Activated T-helper 2 cell treated with anti-CD3 and anti-CD28 coated beads, Interferon-gamma antibody, Interleukin-2, Interleukin-4, amounts not matched to agents 10 μg/mL and 5 μg/mL and 100 μg/mL, durations not matched to agents 14 hours and 24 hours and 36 hours (primary cell): ENCODE measurements around the gene KLRK1. TPM values are rescaled to one million over a fixed set of nuclear protein-coding genes. Genes with fewer than 3 reads are reported as not detected.
"Not testable (repeated sequence)": the region's sequence is repeated elsewhere in the genome, so short reads cannot be mapped to it uniquely, and the experiment has no call there.

ENCODE experiments used
- DNase-seq: peaks from one replicate; pipeline ENCODE4 v3.0.0; 2021; ENCODE audit warnings: low spot score
- H3K27ac Mint-ChIP-seq: one replicate; pipeline ENCODE4 v1.8.0; 2021; ENCODE audit warnings: mixed read lengths
- H3K27me3 Mint-ChIP-seq: one replicate; pipeline ENCODE4 v1.8.0; 2021; ENCODE audit warnings: low read depth, mixed read lengths
- H3K36me3 Mint-ChIP-seq: one replicate; pipeline ENCODE4 v1.8.0; 2021; ENCODE audit warnings: low read depth, mixed read lengths
- H3K4me1 Mint-ChIP-seq: one replicate; pipeline ENCODE4 v1.8.0; 2021; ENCODE audit warnings: low read depth, mixed read lengths
- H3K4me3 Mint-ChIP-seq: one replicate; pipeline ENCODE4 v1.8.0; 2021; ENCODE audit warnings: low read depth, mild to moderate bottlenecking, moderate library complexity, mixed read lengths
- H3K9me3 Mint-ChIP-seq: one replicate; pipeline ENCODE4 v1.8.0; 2021; ENCODE audit warnings: mixed read lengths
- intact Hi-C: fragments of 100-400 bp; cut with micrococcal nuclease; formaldehyde crosslinking; loops from one replicate; pipeline ENCODE4 v1.15.1; 2023
- total RNA-seq: library from RNA; stranded (reverse); gene quantifications from 2 replicates; pipeline ENCODE4 v1.2.3, GENCODE V29; 2022

Gene KLRK1
- total RNA-seq = 0.69 and 0.75 TPM in 2 replicates

DNA sequence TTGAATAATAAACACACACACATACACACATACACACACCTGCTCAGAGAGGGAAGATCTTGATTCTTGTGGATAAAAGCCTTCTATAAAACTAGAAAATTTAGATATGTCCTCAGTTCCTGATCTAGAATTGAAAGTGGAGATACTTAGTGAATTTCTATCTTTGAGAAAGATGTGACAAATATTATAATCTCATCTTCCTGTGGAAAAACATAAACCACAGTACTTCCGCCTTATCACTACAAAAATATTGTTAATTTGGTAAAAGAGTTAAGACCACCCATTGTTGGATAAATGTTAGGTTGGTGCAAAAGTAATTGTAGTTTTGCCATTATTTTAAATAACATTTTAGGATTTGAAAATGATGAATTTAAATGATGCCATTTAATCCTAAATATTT, at the start of gene KLRK1:
KLRK1 (minus strand) TSS at position 138 of the 400 bp plus-strand sequence. CDS start 1,231 bp downstream, outside the sequence.
- no peak for DNase-seq
- intact Hi-C loops = no loop called here
- Mint-ChIP-seq H3K4me3 (no peak within 1 kb of the TSS), H3K27me3 (peaks cover 31% of the 10 kb centered on the region), H3K27ac (no peak within 1 kb of the TSS), H3K4me1 (peaks cover 4% of the 10 kb centered on the region), H3K36me3 (no peaks in the 10 kb centered on the region), H3K9me3 (no peaks in the 10 kb centered on the region)

DNA sequence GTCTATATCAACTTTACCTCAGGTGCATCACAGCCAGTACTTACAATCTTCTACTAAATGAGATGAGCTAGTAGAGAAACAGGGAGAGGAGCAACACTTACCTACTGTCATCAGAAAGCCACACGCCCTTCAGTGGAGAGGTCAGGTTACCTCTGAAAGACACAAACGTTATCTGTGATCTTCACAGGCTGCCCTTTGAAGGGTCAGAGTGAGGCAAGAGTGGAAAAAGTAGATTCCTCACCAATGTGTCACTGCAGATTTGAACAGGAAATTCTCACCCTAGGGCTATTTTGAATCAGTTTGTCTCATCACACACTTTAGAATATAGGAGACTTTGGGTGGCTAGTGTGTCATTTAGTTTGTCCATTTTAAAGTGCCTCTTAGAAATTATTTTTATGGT, 47.8 kb upstream of the KLRK1 start:
- H3K27ac Mint-ChIP-seq, DNase-seq, H3K4me3 Mint-ChIP-seq, H3K9me3 Mint-ChIP-seq, intact Hi-C loops, H3K4me1 Mint-ChIP-seq, H3K36me3 Mint-ChIP-seq, H3K27me3 Mint-ChIP-seq: not testable (repeated sequence)

DNA sequence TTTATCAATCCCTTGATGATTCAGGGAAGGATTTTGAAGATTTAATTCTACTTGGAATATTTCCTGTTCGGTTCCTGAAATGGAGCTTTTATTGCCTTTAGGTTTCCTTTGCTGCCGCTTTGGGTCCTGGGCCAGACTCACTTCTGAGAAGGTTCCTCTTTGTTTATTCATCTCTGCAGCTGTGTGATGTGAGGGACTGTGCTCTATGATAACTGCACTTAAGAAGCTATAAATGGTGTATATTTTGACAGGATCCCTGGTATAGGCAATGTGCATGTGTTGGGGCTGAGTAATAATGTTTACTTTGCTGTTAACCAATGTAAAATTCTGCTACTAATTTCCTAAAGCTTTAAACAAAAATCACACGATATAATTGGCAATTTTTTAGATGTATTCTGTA, 46.0 kb upstream of the KLRK1 start, which contains the start of gene KLRC2:
KLRC2 (minus strand) TSS at position 195 of the 400 bp plus-strand sequence; CDS start at position 171, 24 bp downstream.
- H3K27ac Mint-ChIP-seq, H3K9me3 Mint-ChIP-seq, intact Hi-C loops, H3K36me3 Mint-ChIP-seq, H3K4me1 Mint-ChIP-seq, H3K27me3 Mint-ChIP-seq, H3K4me3 Mint-ChIP-seq, DNase-seq: not testable (repeated sequence)

GRCh38 chr12:10430623-10431022, 40.8 kb upstream of the KLRK1 start:
- intact Hi-C loops, H3K27me3 Mint-ChIP-seq, H3K4me3 Mint-ChIP-seq, H3K27ac Mint-ChIP-seq, H3K9me3 Mint-ChIP-seq, DNase-seq, H3K4me1 Mint-ChIP-seq, H3K36me3 Mint-ChIP-seq: not testable (repeated sequence)

DNA sequence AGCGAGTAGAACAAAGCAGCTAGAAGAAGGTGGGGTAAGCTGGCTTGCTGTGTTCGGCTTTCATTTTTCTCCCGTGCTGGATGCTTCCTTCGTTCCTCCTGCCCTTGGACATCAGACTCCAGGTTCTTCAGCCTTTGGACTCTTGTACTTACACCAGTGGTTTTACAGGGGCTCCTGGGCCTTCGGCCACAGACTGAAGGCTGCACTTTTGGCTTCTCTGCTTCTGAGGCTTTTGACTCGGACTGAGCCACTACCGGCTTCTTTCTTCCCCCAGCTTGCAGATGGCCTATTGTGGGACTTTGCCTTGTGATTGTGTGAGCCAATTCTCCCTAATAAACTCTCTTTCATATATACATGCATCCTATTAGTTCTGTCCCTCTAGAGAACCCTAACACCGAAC, 36.1 kb upstream of the KLRK1 start:
- intact Hi-C loops, H3K36me3 Mint-ChIP-seq, H3K4me1 Mint-ChIP-seq, H3K9me3 Mint-ChIP-seq, H3K27me3 Mint-ChIP-seq, H3K27ac Mint-ChIP-seq, DNase-seq, H3K4me3 Mint-ChIP-seq: not testable (repeated sequence)

GRCh38 chr12:10424260-10424899, 34.5 kb upstream of the KLRK1 start:
- H3K36me3 Mint-ChIP-seq, intact Hi-C loops, H3K27me3 Mint-ChIP-seq, H3K27ac Mint-ChIP-seq, DNase-seq, H3K4me3 Mint-ChIP-seq, H3K4me1 Mint-ChIP-seq, H3K9me3 Mint-ChIP-seq: not testable (repeated sequence)

GRCh38 chr12:10422159-10422558, 32.3 kb upstream of the KLRK1 start:
- H3K36me3 Mint-ChIP-seq, DNase-seq, H3K27me3 Mint-ChIP-seq, H3K27ac Mint-ChIP-seq, H3K9me3 Mint-ChIP-seq, H3K4me3 Mint-ChIP-seq, H3K4me1 Mint-ChIP-seq, intact Hi-C loops: not testable (repeated sequence)

DNA sequence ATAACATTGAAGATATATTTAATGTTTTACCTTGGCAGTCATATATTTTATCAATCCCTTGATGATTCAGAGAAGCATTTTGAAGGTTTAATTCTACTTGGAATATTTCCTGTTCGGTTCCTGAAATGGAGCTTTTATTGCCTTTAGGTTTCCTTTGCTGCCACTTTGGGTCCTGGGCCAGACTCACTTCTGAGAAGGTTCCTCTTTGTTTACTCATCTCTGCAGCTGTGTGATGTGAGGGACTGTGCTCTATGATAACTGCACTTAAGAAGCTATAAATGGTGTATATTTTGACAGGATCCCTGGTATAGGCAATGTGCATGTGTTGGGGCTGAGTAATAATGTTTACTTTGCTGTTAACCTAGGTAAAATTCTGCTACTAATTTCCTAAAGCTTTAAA, 30.5 kb upstream of the KLRK1 start, which contains the start of gene KLRC3:
KLRC3 (minus strand) TSS at position 262 of the 400 bp plus-strand sequence; CDS start at position 217, 45 bp downstream.
- H3K4me1 Mint-ChIP-seq, intact Hi-C loops, H3K36me3 Mint-ChIP-seq, H3K27me3 Mint-ChIP-seq, DNase-seq, H3K9me3 Mint-ChIP-seq, H3K27ac Mint-ChIP-seq, H3K4me3 Mint-ChIP-seq: not testable (repeated sequence)

GRCh38 chr12:10409392-10409791, 19.6 kb upstream of the KLRK1 start, which contains the start of gene KLRC4:
TSS of gene KLRC4 (minus strand) at chr12:10409757. CDS start at chr12:10409575, 182 bp downstream.
- peaks cover 16% of the 10 kb centered on the region for H3K27me3 Mint-ChIP-seq
- H3K9me3 Mint-ChIP-seq = no peaks in the 10 kb centered on the region
- DNase-seq = no peak
- no peaks in the 10 kb centered on the region for H3K4me1 Mint-ChIP-seq
- no peaks in the 10 kb centered on the region for H3K36me3 Mint-ChIP-seq
- intact Hi-C loops = no loop called here
- no peak within 1 kb of the TSS for H3K4me3 Mint-ChIP-seq
- H3K27ac Mint-ChIP-seq = no peak within 1 kb of the TSS

DNA sequence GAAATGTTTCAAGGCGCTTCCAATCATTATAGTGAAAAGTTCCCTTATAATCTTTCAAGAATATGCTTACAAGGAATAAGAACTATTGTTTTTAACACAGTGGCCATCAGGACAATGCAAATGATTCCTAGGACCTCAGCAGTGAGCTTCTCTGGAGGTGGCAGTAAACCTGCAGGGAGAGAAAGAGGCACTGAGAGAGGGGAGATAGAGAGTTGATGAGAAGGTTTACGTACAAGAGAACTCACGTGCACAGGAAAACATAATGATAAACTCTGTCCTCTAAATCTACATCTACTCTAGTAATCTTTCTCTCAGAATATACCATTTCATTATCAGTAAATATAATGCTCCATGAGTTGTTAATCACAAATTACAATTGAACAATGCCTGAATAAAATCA, 19.0 kb upstream of the KLRK1 start:
- no peak for DNase-seq
- intact Hi-C loops = no loop called here
- Mint-ChIP-seq H3K36me3 (no peaks in the 10 kb centered on the region), H3K9me3 (no peaks in the 10 kb centered on the region), H3K27ac (no peak overlapping the region), H3K4me3 (no peak overlapping the region), H3K27me3 (peaks cover 16% of the 10 kb centered on the region), H3K4me1 (no peaks in the 10 kb centered on the region)

DNA sequence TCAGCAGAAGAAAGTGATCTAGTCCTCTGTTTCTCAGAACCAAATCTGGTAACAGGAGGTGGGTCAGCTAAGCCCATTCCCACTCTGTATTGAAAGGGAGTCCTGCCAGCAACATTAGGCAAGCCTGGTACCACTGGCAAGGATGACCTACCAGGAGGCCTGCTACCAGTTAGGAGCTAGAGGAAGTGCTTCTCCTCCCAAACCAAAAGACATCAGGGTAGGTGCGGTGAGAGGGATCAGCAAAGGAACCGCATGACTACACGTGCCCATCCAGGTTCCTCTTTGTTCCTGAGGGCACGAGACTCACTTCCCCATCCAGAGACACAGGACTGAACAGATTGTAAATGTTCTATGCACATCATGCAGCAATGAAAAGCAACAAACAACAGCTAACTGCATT, 16.9 kb upstream of the KLRK1 start:
- no peaks in the 10 kb centered on the region for H3K9me3 Mint-ChIP-seq
- H3K4me3 Mint-ChIP-seq = no peak overlapping the region
- no peak for DNase-seq
- H3K27me3 Mint-ChIP-seq = peaks cover 21% of the 10 kb centered on the region
- no peaks in the 10 kb centered on the region for H3K4me1 Mint-ChIP-seq
- H3K36me3 Mint-ChIP-seq = no peaks in the 10 kb centered on the region
- no peak overlapping the region for H3K27ac Mint-ChIP-seq
- intact Hi-C loops = no loop called here

GRCh38 chr12:10405294-10405693, 15.5 kb upstream of the KLRK1 start:
- Mint-ChIP-seq H3K9me3 (no peaks in the 10 kb centered on the region), H3K4me1 (peaks cover 4% of the 10 kb centered on the region), H3K36me3 (no peaks in the 10 kb centered on the region), H3K27ac (no peak overlapping the region), H3K4me3 (no peak overlapping the region), H3K27me3 (peaks cover 27% of the 10 kb centered on the region)
- intact Hi-C loops = no loop called here
- no peak for DNase-seq

DNA sequence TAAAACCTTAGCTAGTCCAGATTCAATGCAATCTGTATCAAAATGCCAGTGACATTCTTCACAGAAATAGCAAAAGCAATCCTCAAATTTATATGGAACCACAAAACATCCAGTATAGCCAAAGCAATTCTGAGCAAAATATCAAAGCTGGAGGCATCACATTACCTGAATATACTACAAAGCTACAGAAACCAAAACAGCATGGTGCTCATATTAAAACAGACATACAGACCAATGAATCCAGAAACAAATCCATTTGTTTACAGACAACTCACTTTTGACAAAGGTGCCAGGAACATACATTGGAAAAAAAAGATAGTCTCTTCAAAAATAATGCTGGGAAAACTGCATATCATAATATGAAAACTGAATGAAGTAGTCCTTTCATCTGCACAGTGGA, 15.0 kb upstream of the KLRK1 start:
- intact Hi-C loops = no loop called here
- peaks cover 30% of the 10 kb centered on the region for H3K27me3 Mint-ChIP-seq
- H3K36me3 Mint-ChIP-seq = no peaks in the 10 kb centered on the region
- H3K9me3 Mint-ChIP-seq = no peaks in the 10 kb centered on the region
- H3K4me3 Mint-ChIP-seq = no peak overlapping the region
- no peak overlapping the region for H3K27ac Mint-ChIP-seq
- DNase-seq = no peak
- peaks cover 6% of the 10 kb centered on the region for H3K4me1 Mint-ChIP-seq
